DOHH2 (cell line): ENCODE data around the gene TOGARAM1.

Experiments used
- H3F3A ChIP-seq: fragments of 200-600 bp; sonication (generic), shearing (Covaris generic); 2 replicates; pipeline ENCODE4 v1.6.0; 2016; ENCODE audit warnings: antibody characterized with exemption, mild to moderate bottlenecking; ENCODE audit not compliant: control insufficient read depth, insufficient read depth
- H3K27ac ChIP-seq: fragments of 200-600 bp; sonication (generic); 2 replicates; pipeline ENCODE4 v1.5.1; 2014; ENCODE audit warnings: low read depth, mild to moderate bottlenecking, low read length, moderate library complexity
- H3K27me3 ChIP-seq: fragments of 200-600 bp; sonication (generic); 2 replicates; pipeline ENCODE4 v1.6.1; 2014; ENCODE audit warnings: mild to moderate bottlenecking, low read length, mixed read lengths; ENCODE audit not compliant: control insufficient read depth
- H3K36me3 ChIP-seq: fragments of 200-600 bp; sonication (generic); 2 replicates; pipeline ENCODE4 v1.6.1; 2014; ENCODE audit warnings: mild to moderate bottlenecking, low read length, moderate library complexity, mixed read lengths; ENCODE audit not compliant: control insufficient read depth
- H3K4me1 ChIP-seq: fragments of 200-600 bp; sonication (generic); 2 replicates; pipeline ENCODE4 v1.6.1; 2014; ENCODE audit warnings: mild to moderate bottlenecking, low read length, mixed read lengths; ENCODE audit not compliant: control insufficient read depth
- H3K4me2 ChIP-seq: fragments of 200-600 bp; sonication (generic); 2 replicates; pipeline ENCODE4 v1.6.0; 2014; ENCODE audit warnings: mild to moderate bottlenecking, low read length, moderate library complexity
- H3K4me3 ChIP-seq: fragments of 200-600 bp; sonication (generic); 2 replicates; pipeline ENCODE4 v1.5.1; 2014; ENCODE audit warnings: mild to moderate bottlenecking, low read length, mixed read lengths
- H3K79me2 ChIP-seq: fragments of 200-600 bp; sonication (generic); 2 replicates; pipeline ENCODE4 v1.6.1; 2014; ENCODE audit warnings: mild to moderate bottlenecking, low read length, mixed read lengths; ENCODE audit not compliant: control insufficient read depth
- H3K9me2 ChIP-seq: fragments of 200-600 bp; sonication (generic); replicated peaks from 2 replicates; pipeline ENCODE4 v1.6.1; 2014; ENCODE audit warnings: mild to moderate bottlenecking, low read length, mixed read lengths; ENCODE audit not compliant: control insufficient read depth
- H3K9me3 ChIP-seq: fragments of 200-600 bp; sonication (generic); 2 replicates; pipeline ENCODE4 v1.6.1; 2014; ENCODE audit warnings: antibody characterized with exemption, low read length, mixed read lengths; ENCODE audit not compliant: control insufficient read depth, insufficient read depth
- H4K20me1 ChIP-seq: fragments of 200-600 bp; sonication (generic); 2 replicates; pipeline ENCODE4 v1.6.0; 2014; ENCODE audit warnings: low read depth, mild to moderate bottlenecking, antibody characterized with exemption, low read length, moderate library complexity; ENCODE audit not compliant: control insufficient read depth, insufficient read depth
- EZH2phosphoT487 ChIP-seq: fragments of 200-600 bp; sonication (generic); IDR thresholded peaks from 2 replicates; pipeline ENCODE4 v1.6.1; 2017; ENCODE audit warnings: borderline replicate concordance, mild to moderate bottlenecking, antibody characterized with exemption, low read length, moderate library complexity, mixed read lengths
- TF ChIP-seq, protein P1 (sequence below): fragments of 200-600 bp; sonication (generic); IDR thresholded peaks from one replicate; pipeline ENCODE4 v1.5.1; 2014; ENCODE audit warnings: antibody characterized with exemption, mild to moderate bottlenecking, low read depth, low read length; ENCODE audit not compliant: poor library complexity, severe bottlenecking

The TOGARAM1 gene

DNA sequence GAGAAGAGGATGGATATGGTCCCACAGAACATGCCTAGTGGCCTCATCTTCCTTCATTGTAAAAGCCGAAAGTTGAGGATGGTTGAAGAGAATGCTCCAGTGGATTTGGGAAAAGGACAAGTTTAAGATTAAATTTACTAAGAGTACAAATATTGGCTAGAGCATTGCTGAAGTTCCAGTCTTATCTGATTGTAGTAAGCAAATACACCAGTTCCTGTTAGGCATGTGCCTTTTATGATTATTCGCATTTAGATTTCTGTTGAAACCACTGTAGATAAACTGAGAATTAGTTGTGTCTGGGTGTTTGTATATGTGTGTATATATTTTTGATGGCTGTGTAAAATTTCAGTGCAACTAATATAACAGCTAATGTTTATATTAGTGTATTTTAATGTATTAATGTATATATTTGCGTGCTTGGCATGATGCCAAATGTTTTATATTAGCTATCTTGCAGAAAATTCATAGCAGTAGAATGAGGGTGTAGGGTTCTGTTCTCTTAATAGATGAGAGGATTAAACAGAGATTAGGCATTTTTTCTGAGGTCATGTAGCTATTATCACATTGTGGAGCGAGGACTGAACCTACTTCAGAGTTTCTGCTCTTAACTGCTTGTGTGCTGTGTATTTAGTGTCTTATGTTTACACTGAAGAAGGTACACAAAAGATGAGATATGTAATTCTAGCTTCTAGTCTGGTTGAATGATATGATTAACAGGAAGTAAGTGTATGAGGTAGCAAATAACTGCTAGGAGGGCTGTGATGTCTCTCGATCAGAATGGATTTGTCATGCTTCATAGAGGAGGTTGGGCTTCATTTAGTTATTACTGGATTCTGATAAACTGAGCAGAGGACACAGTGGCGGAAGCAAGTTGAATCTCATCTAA is 151.1 kb downstream of the TOGARAM1 start:
- Histone ChIP-seq H3K9me2 (no peaks in the 10 kb centered on the region), H3K4me3 (no peak overlapping the region), H3K36me3 (peaks cover 96% of the 10 kb centered on the region), H3K4me2 (no peak overlapping the region), H3K27me3 (no peaks in the 10 kb centered on the region), H3K9me3 (no peaks in the 10 kb centered on the region), H4K20me1 (no peaks in the 10 kb centered on the region), H3F3A (peaks cover 28% of the 10 kb centered on the region), H3K79me2 (0 out of 2 replicates have a peak, but pooled peaks cover 2% of the 10 kb centered on the region), H3K27ac (no peak overlapping the region), H3K4me1 (no peaks in the 10 kb centered on the region)
- TF ChIP-seq, protein P1, sequence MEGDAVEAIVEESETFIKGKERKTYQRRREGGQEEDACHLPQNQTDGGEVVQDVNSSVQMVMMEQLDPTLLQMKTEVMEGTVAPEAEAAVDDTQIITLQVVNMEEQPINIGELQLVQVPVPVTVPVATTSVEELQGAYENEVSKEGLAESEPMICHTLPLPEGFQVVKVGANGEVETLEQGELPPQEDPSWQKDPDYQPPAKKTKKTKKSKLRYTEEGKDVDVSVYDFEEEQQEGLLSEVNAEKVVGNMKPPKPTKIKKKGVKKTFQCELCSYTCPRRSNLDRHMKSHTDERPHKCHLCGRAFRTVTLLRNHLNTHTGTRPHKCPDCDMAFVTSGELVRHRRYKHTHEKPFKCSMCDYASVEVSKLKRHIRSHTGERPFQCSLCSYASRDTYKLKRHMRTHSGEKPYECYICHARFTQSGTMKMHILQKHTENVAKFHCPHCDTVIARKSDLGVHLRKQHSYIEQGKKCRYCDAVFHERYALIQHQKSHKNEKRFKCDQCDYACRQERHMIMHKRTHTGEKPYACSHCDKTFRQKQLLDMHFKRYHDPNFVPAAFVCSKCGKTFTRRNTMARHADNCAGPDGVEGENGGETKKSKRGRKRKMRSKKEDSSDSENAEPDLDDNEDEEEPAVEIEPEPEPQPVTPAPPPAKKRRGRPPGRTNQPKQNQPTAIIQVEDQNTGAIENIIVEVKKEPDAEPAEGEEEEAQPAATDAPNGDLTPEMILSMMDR = no peak
- TF ChIP-seq EZH2phosphoT487 = no peak

DNA sequence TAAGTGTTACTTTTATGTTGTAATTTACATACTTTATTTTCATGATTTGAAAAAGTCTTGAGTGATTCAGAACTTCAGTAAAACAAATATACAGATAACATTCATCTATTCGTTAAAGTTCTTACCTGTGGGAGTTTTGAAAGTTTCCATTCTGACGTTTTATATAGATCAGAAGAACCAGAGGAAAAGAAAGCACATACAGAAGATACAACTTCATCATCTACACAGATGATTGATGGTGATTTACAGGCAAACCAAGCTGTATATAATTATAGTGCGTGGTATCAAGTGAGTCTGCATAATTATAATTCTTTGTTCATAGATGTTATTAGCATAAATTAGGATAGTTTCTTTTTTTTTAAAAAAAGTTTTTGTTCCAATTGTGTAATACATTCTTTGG is 152.3 kb downstream of the TOGARAM1 start:
- Histone ChIP-seq H3K27ac (no peak overlapping the region), H3K36me3 (peaks cover 96% of the 10 kb centered on the region), H3K27me3 (no peaks in the 10 kb centered on the region), H3K4me3 (no peak overlapping the region), H3K4me1 (no peaks in the 10 kb centered on the region), H4K20me1 (no peaks in the 10 kb centered on the region), H3K4me2 (no peak overlapping the region), H3K9me3 (no peaks in the 10 kb centered on the region), H3K79me2 (0 out of 2 replicates have a peak, but pooled peaks cover 2% of the 10 kb centered on the region), H3K9me2 (no peaks in the 10 kb centered on the region), H3F3A (peaks cover 26% of the 10 kb centered on the region)
- TF ChIP-seq, protein P1 = no peak
- no peak for TF ChIP-seq EZH2phosphoT487

DNA sequence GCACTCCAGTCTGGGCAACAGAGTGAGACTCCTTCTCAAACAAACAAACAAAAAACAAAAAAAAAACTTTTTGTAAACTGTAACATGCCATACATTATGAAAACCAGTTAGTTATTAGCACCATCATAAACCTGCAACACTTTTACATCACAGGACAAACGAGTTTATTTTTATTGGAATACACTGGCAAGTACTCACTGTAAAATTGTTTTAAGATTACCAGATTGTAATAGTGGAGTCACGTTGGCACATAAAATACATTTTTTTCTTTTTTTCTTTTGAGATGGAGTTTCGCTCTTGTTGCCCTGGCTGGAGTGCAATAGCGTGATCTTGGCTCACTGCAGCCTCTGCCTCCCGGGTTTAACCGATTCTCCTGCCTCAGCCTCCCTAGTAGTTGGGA is 156.6 kb downstream of the TOGARAM1 start:
- peaks cover 94% of the 10 kb centered on the region for H3K36me3 ChIP-seq
- TF ChIP-seq, protein P1 = no peak
- no peak for TF ChIP-seq EZH2phosphoT487
- H3K4me3 ChIP-seq = no peak overlapping the region
- H4K20me1 ChIP-seq = no peaks in the 10 kb centered on the region
- peaks cover 17% of the 10 kb centered on the region for H3F3A ChIP-seq
- H3K4me2 ChIP-seq = no peak overlapping the region
- no peaks in the 10 kb centered on the region for H3K4me1 ChIP-seq
- no peak overlapping the region for H3K27ac ChIP-seq
- H3K9me3 ChIP-seq = no peaks in the 10 kb centered on the region
- no peaks in the 10 kb centered on the region for H3K9me2 ChIP-seq
- H3K79me2 ChIP-seq = 0 out of 2 replicates have a peak, but pooled peaks cover 2% of the 10 kb centered on the region
- no peaks in the 10 kb centered on the region for H3K27me3 ChIP-seq
